GM12878 (cell line): ENCODE results near the gene PI16. TPM values are rescaled to one million over a fixed set of nuclear protein-coding genes. Genes with fewer than 3 reads are reported as not detected.
A peak's percentile ranks its signal among the peaks of the same experiment; 100 is the strongest.

Source experiments
- BCL11A ChIP-seq: IDR thresholded peaks from 2 replicates; pipeline ENCODE4 v1.6.1; 2011; ENCODE audit warnings: low read depth, low read length
- MXI1 ChIP-seq: fragments of 150-350 bp; IDR thresholded peaks from 2 replicates; pipeline ENCODE4 v1.6.1; 2011; ENCODE audit warnings: low read depth, mild to moderate bottlenecking, inconsistent platforms, low read length, improper control_type of control experiment
- NFIC ChIP-seq: IDR thresholded peaks from 2 replicates; pipeline ENCODE4 v1.6.1; 2012; ENCODE audit warnings: low read depth, mild to moderate bottlenecking, inconsistent platforms, low read length, moderate library complexity
- NFYB ChIP-seq: IDR thresholded peaks from 2 replicates; pipeline ENCODE4 v1.6.1; 2011; ENCODE audit warnings: low read depth, mild to moderate bottlenecking, low read length, improper control_type of control experiment, moderate library complexity; ENCODE audit not compliant: insufficient read depth
- NR2C2 ChIP-seq: IDR thresholded peaks from 2 replicates; pipeline ENCODE4 v1.6.1; 2011; ENCODE audit warnings: borderline replicate concordance, low read depth; ENCODE audit not compliant: control insufficient read depth, insufficient read length
- RAD51 ChIP-seq: fragments of 450-650 bp; IDR thresholded peaks from 2 replicates; pipeline ENCODE4 v1.6.1; 2016; ENCODE audit warnings: moderate library complexity, mild to moderate bottlenecking, inconsistent platforms
- RB1 ChIP-seq: fragments of 450-650 bp; formaldehyde crosslinking; IDR thresholded peaks from 2 replicates; pipeline ENCODE4 v1.6.1; 2017; ENCODE audit warnings: mild to moderate bottlenecking, borderline replicate concordance
- SIX5 ChIP-seq: IDR thresholded peaks from 2 replicates; pipeline ENCODE4 v1.6.1; 2011; ENCODE audit warnings: mild to moderate bottlenecking, low read depth, low read length, moderate library complexity; ENCODE audit not compliant: severe bottlenecking
- YBX1 ChIP-seq: fragments of 450-650 bp; IDR thresholded peaks from 2 replicates; pipeline ENCODE4 v1.6.1; 2016; ENCODE audit warnings: antibody characterized with exemption
- ZNF207 ChIP-seq: fragments of 450-650 bp; IDR thresholded peaks from 2 replicates; pipeline ENCODE4 v1.6.1; 2014; ENCODE audit warnings: antibody characterized with exemption, mild to moderate bottlenecking, borderline replicate concordance
- polyA plus RNA-seq, 11 experiments: library from polyadenylated mRNA; depleted of rRNA in 4 of 11; unstranded in 6 of 11; stranded (reverse) in 5 of 11; fragments of >200 nt; fragmentation: Nextera tagmentation in 4 of 11; fragmentation: Illumina TruSeq in 1 of 11; extraction: Ambion mirVana in 4 of 11; extraction: Trizol in 1 of 11; gene quantifications; 1 replicate in 1 of 11; 2 replicates in 10 of 11; pipeline versions ENCODE4 v1.2.1 to v1.2.3, GENCODE V29; 2011 to 2016; ENCODE audit warnings: inconsistent platforms in 2 of 11, missing spikeins in 2 of 11, low read depth in 1 of 11
- total RNA-seq, 4 experiments: library from RNA; depleted of rRNA in 3 of 4; stranded (reverse); fragments of >200 nt in 3 of 4; fragmentation: Illumina TruSeq in 1 of 4; extraction: Trizol in 1 of 4; gene quantifications; 2 replicates each; pipeline versions ENCODE4 v1.2.1 to v1.2.3, GENCODE V29; 2013 to 2021
- TF ChIP-seq, protein P1 (sequence below): fragments of 150-350 bp; IDR thresholded peaks from 2 replicates; pipeline ENCODE4 v1.6.1; 2016; ENCODE audit warnings: low read depth, low read length
- TF ChIP-seq, protein P2 (sequence below), 3 experiments: IDR thresholded peaks in 2 of 3; conservative IDR thresholded peaks in 1 of 3; 2 replicates each; pipeline ENCODE4 v1.5.1; 2011; ENCODE audit warnings: low read depth in 3 of 3, low read length in 3 of 3, mild to moderate bottlenecking in 3 of 3, control low read depth in 2 of 3, moderate library complexity in 2 of 3, inconsistent platforms in 1 of 3, mixed read lengths in 1 of 3; ENCODE audit not compliant: control insufficient read depth in 2 of 3, insufficient read depth in 1 of 3; ENCODE audit errors: extremely low read depth in 1 of 3
- TF ChIP-seq, protein P3 (sequence below): IDR thresholded peaks from 2 replicates; pipeline ENCODE4 v1.6.1; 2011; ENCODE audit warnings: mild to moderate bottlenecking, low read depth, low read length, moderate library complexity; ENCODE audit not compliant: insufficient replicate concordance
- TF ChIP-seq, protein P4 (sequence below): IDR thresholded peaks from 2 replicates; pipeline ENCODE4 v1.6.1; 2011; ENCODE audit warnings: borderline replicate concordance, low read depth, mild to moderate bottlenecking, moderate library complexity, low read length; ENCODE audit not compliant: insufficient read depth, poor library complexity, severe bottlenecking
- TF ChIP-seq, protein P5 (sequence below): fragments of 450-650 bp; IDR thresholded peaks from 2 replicates; pipeline ENCODE4 v1.6.1; 2017; ENCODE audit warnings: mild to moderate bottlenecking, moderate library complexity

The PI16 gene
- total and polyA plus RNA-seq, 10 of the 15 experiments (the other 5 are each of a cell fraction or from before 2014, with no cell fraction given) = 0.08 to 0.12 TPM; not detected in 8

DNA sequence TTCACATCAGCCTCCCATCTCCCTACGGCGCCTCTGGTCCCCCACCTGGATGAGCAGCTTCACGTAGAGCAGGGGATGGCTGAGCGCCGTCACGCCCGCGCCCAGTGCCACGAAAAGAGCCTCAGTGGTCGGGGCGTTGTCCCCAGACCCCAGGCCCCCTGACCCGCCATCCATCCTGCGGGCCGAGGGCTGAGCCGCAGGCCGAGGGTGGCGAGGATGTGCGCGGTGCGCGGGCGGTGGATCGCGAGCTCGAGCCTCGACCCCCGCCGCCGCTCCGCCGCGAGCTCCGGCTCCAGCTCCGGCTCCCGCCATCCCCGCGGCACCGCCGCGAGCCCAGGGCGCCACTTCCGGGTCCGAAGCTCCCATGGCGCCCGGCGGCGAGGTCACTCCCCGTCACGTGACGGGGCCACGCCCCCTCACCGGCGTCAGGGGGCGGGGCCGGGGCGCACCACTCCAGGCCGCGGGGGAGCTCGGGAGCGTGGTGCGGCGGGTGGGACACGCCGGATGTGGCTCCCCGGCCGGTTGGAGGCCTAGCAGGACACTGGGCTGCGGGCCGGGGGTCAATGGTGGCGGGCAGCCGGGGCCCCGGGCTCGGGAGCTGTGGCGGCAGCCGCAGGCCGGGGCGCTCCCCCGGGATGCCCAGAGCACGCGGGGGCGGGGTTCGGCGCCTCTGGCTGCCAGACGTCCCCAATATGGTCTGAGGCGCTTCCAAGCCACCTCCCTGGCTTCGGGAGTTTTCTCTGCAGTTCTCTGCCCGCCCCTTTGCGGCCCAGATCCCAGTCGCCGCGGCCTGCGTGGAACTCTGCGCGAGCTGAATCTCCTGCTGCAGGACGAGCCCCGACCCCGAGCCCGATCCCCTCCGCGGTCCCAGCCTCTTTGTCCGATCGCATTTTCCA lies 31.5 kb downstream of the PI16 start, which contains the start of gene MTCH1 (continued):
- TF ChIP-seq, protein P1, sequence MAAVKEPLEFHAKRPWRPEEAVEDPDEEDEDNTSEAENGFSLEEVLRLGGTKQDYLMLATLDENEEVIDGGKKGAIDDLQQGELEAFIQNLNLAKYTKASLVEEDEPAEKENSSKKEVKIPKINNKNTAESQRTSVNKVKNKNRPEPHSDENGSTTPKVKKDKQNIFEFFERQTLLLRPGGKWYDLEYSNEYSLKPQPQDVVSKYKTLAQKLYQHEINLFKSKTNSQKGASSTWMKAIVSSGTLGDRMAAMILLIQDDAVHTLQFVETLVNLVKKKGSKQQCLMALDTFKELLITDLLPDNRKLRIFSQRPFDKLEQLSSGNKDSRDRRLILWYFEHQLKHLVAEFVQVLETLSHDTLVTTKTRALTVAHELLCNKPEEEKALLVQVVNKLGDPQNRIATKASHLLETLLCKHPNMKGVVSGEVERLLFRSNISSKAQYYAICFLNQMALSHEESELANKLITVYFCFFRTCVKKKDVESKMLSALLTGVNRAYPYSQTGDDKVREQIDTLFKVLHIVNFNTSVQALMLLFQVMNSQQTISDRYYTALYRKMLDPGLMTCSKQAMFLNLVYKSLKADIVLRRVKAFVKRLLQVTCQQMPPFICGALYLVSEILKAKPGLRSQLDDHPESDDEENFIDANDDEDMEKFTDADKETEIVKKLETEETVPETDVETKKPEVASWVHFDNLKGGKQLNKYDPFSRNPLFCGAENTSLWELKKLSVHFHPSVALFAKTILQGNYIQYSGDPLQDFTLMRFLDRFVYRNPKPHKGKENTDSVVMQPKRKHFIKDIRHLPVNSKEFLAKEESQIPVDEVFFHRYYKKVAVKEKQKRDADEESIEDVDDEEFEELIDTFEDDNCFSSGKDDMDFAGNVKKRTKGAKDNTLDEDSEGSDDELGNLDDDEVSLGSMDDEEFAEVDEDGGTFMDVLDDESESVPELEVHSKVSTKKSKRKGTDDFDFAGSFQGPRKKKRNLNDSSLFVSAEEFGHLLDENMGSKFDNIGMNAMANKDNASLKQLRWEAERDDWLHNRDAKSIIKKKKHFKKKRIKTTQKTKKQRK = no peak
- TF ChIP-seq MXI1 (peak; percentile 83), SIX5 (peak; percentile 26), NFIC (no peak), YBX1 (no peak), NFYB (no peak), ZNF207 (peak; percentile 100), NR2C2 (no peak), RAD51 (peak; percentile 82), BCL11A (no peak), RB1 (peak; percentile 93)
- TF ChIP-seq, protein P2, sequence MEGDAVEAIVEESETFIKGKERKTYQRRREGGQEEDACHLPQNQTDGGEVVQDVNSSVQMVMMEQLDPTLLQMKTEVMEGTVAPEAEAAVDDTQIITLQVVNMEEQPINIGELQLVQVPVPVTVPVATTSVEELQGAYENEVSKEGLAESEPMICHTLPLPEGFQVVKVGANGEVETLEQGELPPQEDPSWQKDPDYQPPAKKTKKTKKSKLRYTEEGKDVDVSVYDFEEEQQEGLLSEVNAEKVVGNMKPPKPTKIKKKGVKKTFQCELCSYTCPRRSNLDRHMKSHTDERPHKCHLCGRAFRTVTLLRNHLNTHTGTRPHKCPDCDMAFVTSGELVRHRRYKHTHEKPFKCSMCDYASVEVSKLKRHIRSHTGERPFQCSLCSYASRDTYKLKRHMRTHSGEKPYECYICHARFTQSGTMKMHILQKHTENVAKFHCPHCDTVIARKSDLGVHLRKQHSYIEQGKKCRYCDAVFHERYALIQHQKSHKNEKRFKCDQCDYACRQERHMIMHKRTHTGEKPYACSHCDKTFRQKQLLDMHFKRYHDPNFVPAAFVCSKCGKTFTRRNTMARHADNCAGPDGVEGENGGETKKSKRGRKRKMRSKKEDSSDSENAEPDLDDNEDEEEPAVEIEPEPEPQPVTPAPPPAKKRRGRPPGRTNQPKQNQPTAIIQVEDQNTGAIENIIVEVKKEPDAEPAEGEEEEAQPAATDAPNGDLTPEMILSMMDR (IDR thresholded peaks at IDR 0.05 in 2 of 3, conservative IDR thresholded peaks at IDR 0.05 in 1 of 3; ENCODE audit: control insufficient read depth in 2 of 3, extremely low read depth in 1 of 3, insufficient read depth in 1 of 3, low read depth in 3 of 3, low read length in 3 of 3) = no peak
- TF ChIP-seq, protein P3, sequence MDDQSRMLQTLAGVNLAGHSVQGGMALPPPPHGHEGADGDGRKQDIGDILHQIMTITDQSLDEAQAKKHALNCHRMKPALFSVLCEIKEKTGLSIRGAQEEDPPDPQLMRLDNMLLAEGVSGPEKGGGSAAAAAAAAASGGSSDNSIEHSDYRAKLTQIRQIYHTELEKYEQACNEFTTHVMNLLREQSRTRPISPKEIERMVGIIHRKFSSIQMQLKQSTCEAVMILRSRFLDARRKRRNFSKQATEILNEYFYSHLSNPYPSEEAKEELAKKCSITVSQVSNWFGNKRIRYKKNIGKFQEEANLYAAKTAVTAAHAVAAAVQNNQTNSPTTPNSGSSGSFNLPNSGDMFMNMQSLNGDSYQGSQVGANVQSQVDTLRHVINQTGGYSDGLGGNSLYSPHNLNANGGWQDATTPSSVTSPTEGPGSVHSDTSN = no peak
- TF ChIP-seq, protein P4, sequence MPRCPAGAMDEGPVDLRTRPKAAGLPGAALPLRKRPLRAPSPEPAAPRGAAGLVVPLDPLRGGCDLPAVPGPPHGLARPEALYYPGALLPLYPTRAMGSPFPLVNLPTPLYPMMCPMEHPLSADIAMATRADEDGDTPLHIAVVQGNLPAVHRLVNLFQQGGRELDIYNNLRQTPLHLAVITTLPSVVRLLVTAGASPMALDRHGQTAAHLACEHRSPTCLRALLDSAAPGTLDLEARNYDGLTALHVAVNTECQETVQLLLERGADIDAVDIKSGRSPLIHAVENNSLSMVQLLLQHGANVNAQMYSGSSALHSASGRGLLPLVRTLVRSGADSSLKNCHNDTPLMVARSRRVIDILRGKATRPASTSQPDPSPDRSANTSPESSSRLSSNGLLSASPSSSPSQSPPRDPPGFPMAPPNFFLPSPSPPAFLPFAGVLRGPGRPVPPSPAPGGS = no peak
- TF ChIP-seq, protein P5, sequence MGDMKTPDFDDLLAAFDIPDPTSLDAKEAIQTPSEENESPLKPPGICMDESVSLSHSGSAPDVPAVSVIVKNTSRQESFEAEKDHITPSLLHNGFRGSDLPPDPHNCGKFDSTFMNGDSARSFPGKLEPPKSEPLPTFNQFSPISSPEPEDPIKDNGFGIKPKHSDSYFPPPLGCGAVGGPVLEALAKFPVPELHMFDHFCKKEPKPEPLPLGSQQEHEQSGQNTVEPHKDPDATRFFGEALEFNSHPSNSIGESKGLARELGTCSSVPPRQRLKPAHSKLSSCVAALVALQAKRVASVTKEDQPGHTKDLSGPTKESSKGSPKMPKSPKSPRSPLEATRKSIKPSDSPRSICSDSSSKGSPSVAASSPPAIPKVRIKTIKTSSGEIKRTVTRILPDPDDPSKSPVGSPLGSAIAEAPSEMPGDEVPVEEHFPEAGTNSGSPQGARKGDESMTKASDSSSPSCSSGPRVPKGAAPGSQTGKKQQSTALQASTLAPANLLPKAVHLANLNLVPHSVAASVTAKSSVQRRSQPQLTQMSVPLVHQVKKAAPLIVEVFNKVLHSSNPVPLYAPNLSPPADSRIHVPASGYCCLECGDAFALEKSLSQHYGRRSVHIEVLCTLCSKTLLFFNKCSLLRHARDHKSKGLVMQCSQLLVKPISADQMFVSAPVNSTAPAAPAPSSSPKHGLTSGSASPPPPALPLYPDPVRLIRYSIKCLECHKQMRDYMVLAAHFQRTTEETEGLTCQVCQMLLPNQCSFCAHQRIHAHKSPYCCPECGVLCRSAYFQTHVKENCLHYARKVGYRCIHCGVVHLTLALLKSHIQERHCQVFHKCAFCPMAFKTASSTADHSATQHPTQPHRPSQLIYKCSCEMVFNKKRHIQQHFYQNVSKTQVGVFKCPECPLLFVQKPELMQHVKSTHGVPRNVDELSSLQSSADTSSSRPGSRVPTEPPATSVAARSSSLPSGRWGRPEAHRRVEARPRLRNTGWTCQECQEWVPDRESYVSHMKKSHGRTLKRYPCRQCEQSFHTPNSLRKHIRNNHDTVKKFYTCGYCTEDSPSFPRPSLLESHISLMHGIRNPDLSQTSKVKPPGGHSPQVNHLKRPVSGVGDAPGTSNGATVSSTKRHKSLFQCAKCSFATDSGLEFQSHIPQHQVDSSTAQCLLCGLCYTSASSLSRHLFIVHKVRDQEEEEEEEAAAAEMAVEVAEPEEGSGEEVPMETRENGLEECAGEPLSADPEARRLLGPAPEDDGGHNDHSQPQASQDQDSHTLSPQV = no peak
